Mononuclear cell (primary cell): ENCODE results near the gene CAPN7. TPM values are rescaled to one million over a fixed set of nuclear protein-coding genes. Genes with fewer than 3 reads are reported as not detected.

ENCODE experiments used
- H3K27me3 ChIP-seq: 2 replicates; pipeline ENCODE4 v1.6.0; 2011; ENCODE audit warnings: low read length, control low read depth; ENCODE audit not compliant: insufficient read depth
- H3K4me1 ChIP-seq: 2 replicates; pipeline ENCODE4 v1.5.1; 2011; ENCODE audit warnings: mild to moderate bottlenecking, low read length, control low read depth; ENCODE audit not compliant: insufficient read depth
- H3K4me3 ChIP-seq: 2 replicates; pipeline ENCODE4 v1.5.1; 2011; ENCODE audit warnings: mild to moderate bottlenecking, low read length, moderate library complexity
- H3K9me3 ChIP-seq: 2 replicates; pipeline ENCODE4 v1.5.1; 2011; ENCODE audit warnings: low read depth, mild to moderate bottlenecking, control low read depth, low read length
- total RNA-seq: library from RNA; depleted of rRNA; stranded (reverse); fragments of >200 nt; gene quantifications from one replicate; pipeline ENCODE4 v1.2.3, GENCODE V29; 2012

The CAPN7 gene
- total RNA-seq, 1 donor, result 111 TPM

DNA sequence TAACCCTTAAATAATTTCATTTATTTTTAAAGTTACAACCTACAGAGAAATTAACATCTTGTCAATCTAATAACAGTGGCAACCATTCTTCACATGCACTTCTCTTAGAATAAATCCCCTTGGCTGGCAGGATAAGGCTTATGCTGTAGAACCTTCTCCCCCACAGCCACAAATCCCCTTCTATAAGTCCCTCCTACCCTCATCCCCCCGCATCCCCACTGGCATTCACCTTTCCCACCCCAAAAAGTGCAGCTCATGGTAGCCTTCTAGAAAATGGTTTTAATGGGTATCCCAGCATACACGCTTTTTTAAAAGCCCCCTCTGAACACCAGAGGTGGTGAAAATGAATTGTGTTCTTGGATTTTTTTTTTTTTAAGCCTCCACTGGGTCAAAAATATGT is 49.2 kb downstream of the CAPN7 start:
- no peaks in the 10 kb centered on the region for H3K27me3 ChIP-seq
- no peaks in the 10 kb centered on the region for H3K4me1 ChIP-seq
- H3K9me3 ChIP-seq, result no peaks in the 10 kb centered on the region
- H3K4me3 ChIP-seq, result no peak overlapping the region

DNA sequence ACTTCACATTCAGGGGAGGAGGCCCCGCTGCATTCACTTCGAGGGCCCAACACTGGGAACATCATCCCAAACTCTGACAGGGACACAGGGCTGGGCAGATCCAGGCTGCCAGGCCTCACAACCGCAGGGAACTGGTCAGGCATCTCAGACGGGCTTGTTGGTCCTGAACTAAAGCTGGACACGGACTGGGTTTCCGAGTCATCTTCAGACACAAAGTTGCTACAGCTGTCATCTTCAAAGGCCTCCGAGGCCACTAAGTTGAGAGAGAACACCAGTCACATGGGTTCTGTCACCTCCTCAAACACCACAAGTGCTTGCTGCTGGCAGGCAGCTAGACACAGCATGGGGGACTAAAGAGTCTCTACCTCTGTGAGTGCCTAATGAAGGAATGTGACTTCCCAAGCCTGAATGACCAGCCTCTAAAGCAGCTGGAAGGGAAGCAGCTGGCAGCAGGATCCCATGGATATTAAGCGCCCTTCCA is 50.9 kb downstream of the CAPN7 start:
- H3K4me1 ChIP-seq, result no peaks in the 10 kb centered on the region
- no peak overlapping the region for H3K4me3 ChIP-seq
- no peaks in the 10 kb centered on the region for H3K9me3 ChIP-seq
- H3K27me3 ChIP-seq, result no peaks in the 10 kb centered on the region

DNA sequence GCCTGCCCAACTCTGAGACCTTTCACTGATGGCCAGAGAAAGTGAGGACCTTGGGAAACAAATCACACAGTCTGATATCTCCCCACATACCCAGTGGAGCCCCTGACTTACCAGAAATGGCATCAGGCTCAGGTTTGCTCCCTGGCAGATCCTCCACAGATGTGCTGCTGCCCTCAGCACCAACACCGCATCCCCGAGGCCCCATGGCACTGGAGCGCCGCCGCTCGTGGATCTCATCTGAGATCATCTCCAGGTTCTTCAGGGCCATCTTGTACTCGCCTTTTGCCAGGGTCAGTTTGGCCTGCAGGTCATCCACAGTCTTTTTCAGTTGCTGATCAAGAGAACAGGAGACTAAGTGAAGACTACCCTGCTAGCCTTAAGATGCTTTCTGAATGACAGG is 52.7 kb downstream of the CAPN7 start:
- Histone ChIP-seq H3K9me3 (no peaks in the 10 kb centered on the region), H3K4me3 (no peak overlapping the region), H3K27me3 (no peaks in the 10 kb centered on the region), H3K4me1 (no peaks in the 10 kb centered on the region)

DNA sequence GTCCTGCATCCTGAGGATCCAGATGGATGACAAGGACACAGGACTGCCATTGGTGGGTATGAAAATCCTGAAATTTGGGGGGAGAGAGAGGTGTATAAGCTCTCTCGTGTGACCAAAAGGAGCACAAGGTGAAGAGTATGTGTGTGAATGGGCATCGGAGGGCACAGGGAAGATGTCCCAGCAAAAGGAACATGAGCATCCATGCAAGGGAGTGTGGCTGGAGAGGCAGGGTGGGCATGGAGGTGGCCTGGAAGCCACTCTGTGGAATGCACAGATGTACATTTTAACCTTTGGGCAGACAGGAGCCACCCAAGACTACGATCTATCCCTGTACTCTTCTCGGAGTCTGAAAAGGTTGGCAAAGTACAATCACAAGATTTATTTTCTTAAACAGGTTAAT is 54.5 kb downstream of the CAPN7 start:
- Histone ChIP-seq H3K4me3 (no peak overlapping the region), H3K27me3 (no peaks in the 10 kb centered on the region), H3K4me1 (peaks cover 8% of the 10 kb centered on the region), H3K9me3 (no peaks in the 10 kb centered on the region)

DNA sequence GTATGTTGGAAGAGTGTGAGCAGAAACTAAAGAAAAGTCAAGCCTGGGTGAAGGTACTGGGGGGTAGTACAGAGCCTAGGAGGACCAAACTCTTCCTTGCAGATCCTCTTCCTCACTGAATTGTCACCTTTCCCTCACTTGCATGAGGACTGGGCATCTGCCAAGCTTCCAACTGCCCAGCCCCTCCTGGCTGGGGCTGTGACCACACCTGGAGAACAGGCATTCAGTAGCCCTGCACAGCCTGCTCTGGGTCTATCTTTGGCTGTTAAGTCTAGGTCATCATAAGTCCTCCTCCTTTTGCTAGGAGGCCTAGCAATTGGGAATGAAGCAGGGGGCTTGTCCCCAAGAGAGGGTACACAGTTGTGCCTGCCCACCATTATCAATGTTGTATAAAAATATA is 55.2 kb downstream of the CAPN7 start:
- no peaks in the 10 kb centered on the region for H3K27me3 ChIP-seq
- peaks cover 11% of the 10 kb centered on the region for H3K4me1 ChIP-seq
- H3K9me3 ChIP-seq, result no peaks in the 10 kb centered on the region
- no peak overlapping the region for H3K4me3 ChIP-seq

DNA sequence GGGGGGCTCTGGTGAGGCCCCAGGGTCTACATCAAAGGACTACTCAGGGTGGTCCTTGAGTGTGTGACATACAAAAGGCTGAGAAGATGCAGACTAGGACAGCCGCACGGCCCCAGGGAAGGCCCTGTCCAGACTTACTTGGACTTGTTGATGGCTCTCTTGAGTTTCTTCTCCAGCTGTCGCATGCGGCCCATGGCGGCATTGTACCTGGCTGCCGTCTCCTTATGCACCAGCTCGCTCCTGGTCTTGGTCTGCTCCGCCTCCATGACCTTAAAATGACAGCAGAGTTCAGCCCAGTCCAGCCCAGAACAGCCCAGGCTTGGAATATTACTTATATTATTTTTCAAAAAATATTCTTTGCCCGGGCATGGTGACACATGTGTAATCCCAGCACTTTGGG is 56.0 kb downstream of the CAPN7 start:
- no peaks in the 10 kb centered on the region for H3K9me3 ChIP-seq
- H3K4me1 ChIP-seq, result peaks cover 17% of the 10 kb centered on the region
- no peak overlapping the region for H3K4me3 ChIP-seq
- no peaks in the 10 kb centered on the region for H3K27me3 ChIP-seq

DNA sequence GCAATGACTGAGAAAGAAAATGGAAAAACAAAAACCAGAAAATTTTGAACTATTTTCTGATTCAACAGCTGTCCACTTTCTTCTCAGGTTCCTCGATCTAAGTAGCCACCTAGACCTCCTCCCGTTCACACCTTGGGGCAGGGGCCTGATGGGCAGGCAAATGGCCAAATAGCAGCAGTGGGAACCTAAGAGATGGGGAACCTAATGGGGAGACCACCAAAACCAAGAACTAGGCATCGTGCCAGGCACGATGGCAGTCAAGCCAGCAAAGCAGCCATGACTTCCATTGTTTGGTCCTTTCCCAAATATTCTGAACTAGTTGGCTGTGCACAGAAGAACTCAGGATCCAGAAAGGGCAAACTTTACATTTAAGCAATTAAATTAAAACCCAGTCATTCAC is 57.1 kb downstream of the CAPN7 start:
- H3K9me3 ChIP-seq, result no peaks in the 10 kb centered on the region
- H3K4me1 ChIP-seq, result peaks cover 28% of the 10 kb centered on the region
- no peak overlapping the region for H3K4me3 ChIP-seq
- no peaks in the 10 kb centered on the region for H3K27me3 ChIP-seq

DNA sequence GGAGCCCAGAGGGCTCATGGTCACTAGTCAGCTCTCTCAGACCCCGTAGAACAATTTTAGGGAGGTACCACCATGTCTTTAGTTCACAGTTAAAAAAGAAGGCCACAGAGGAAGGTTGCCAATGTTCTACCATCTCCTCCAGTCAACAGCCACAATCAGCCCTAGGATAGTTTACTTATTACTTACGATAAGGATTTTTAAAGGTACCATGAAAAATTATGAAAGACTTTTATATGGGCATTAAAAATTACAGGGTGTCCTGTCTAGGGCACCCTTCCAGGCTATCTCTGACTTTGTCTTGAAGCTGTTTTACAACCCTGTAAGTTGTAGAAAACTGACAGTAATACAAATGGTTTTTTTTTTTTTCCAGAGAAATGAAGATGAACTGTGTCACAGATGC is 57.9 kb downstream of the CAPN7 start:
- no peaks in the 10 kb centered on the region for H3K9me3 ChIP-seq
- no peaks in the 10 kb centered on the region for H3K27me3 ChIP-seq
- no peak overlapping the region for H3K4me3 ChIP-seq
- H3K4me1 ChIP-seq, result peaks cover 36% of the 10 kb centered on the region

DNA sequence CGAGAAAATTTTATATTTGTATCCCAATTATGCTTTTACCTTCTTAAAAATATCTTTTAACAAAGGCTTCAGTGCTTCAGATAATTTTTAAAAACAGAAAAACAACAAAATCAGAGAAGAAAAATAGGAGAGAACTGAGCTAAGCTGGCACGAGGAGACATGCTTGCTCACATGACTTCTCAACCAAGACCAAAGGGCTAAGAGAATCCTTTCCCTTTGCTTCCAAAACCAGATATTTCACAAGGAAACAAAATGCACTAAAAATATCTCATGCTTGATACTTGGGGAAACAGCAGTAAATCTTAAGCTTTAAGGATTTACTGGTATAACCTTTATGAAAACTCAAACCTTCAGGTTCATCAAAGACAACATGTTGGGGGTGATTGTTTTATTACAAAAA is 58.4 kb downstream of the CAPN7 start:
- no peaks in the 10 kb centered on the region for H3K9me3 ChIP-seq
- H3K27me3 ChIP-seq, result no peaks in the 10 kb centered on the region
- peaks cover 42% of the 10 kb centered on the region for H3K4me1 ChIP-seq
- no peak overlapping the region for H3K4me3 ChIP-seq

DNA sequence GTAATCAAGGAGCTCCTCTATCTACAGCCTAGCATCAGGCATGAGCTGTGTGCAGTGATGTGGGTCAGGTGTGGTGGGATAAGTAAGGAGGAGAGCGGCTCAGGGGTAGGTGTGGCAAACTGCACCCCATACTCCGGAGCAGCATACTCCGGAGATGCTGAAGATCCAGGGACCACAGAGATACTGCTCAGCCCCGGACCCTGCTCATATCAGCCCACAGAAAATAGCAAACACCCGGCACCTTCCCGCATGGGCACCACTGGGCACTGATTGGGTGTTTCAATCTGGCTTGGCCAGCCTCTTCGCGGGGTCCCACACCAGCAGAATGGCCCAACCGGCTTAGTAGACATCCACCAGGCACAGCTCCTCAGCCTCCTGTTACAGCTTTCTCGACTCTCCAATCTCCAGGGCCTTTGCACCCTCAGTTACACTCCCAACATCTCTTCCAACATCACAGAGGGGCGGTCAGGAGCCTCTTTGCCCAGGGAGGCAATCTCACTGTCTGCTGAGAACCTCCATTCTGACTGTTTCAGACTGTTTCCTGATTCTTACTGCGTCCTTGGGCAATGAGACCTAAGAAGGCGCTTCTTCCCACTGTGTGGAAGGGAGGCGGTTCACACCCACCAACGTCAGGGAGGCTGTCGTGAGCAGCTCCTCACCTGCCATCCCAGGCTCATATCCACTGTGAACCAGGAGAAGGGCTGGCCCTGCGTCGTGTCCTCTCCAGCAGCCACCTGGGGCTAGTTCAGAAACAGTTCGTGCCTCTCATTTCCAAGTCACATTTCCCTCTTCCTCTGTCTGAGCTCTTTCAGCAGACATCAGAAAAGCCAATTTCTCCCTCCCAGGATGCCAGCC is 59.8 kb downstream of the CAPN7 start:
- no peaks in the 10 kb centered on the region for H3K27me3 ChIP-seq
- H3K4me3 ChIP-seq, result no peak overlapping the region
- peaks cover 56% of the 10 kb centered on the region for H3K4me1 ChIP-seq
- no peaks in the 10 kb centered on the region for H3K9me3 ChIP-seq

DNA sequence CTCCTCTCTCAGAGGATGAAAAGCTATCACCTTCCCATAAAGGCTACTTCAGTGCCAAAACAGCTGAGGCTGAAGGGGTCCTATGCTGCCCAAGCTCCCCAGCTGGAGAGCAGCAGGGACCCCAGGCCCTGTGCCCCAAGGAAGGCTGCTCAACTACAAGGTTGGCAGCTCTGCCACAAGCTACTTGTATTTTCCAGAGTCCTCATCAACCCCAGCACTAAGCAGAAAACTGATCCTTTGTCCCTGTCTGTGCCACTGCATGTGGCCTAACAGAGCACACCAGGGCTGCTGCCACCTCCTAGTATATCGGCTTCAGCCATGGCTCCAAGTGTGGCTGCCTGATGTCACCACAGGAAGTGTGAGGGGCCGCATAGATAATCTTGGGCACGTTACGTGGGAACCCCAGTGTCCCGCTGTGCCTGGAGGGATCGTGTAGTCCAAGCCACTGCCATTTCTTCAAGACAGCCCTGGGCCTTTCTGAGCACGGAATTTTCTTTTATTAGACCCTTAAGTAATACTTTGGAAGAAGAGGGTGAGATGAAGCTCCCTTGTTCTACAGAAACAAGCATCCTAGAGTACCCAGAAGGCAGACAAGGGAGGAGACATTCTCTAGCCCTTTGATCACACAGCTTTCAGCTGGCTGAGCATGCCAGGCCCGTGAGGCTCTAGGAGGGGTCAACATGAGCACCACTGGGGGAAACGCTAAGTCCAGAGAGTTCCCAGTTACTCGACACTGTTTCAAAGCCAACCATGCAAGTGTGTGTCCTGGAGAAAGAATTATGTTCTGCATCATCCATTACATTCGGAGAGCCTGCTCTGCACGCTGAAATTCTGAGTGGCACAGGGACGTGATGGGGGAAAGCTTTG is 60.7 kb downstream of the CAPN7 start:
- Histone ChIP-seq H3K4me1 (peaks cover 64% of the 10 kb centered on the region), H3K4me3 (no peak overlapping the region), H3K9me3 (no peaks in the 10 kb centered on the region), H3K27me3 (no peaks in the 10 kb centered on the region)

DNA sequence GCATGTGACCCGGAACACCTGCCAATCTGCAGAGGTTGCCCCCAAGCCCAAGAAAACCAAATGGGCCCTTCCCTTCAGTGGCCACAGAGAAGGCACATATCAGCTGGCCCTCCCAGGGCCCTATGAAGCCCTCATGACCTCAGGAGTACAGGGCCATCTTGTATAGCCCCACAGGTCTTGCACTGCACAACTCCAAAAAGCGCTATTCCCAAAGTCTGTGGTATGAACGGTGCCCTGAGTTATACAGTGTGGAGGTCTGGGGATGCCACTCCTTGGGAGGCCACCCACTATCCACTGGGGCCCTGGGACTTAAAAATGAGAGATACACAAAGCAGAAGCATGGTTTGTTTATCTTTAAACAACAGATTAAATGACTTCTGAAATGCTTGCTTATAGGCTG is 61.5 kb downstream of the CAPN7 start:
- H3K4me3 ChIP-seq, result no peak overlapping the region
- H3K27me3 ChIP-seq, result no peaks in the 10 kb centered on the region
- peaks cover 72% of the 10 kb centered on the region for H3K4me1 ChIP-seq
- no peaks in the 10 kb centered on the region for H3K9me3 ChIP-seq

DNA sequence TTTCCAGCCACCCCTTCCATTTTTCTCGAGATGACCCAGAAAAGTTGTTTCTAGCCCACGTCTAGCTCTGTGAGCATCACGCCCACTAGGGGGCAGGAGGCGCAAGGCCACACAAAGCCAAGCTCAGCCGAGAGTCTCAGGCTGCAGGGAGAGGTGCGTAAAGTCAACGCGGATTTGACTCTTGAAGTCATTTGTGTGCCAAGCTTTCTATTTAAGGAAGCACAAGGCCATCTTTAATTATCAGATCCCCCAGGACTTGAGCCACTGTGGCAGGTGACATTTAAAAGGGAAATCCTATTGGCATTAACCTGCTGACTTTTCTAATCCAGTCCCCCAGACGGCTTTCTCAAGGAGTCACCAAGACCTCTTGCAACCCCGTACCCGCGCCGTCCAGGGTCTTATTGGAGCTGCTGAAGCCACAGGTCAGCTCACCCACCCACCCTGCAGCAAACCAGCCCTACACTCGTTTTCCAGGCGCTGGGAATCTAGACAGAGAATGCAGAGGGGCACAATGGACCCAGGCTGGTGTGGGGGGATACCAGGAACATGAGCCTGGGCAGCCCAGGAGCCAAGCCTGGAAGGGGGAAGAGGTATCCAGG is 62.1 kb downstream of the CAPN7 start:
- no peaks in the 10 kb centered on the region for H3K9me3 ChIP-seq
- no peaks in the 10 kb centered on the region for H3K27me3 ChIP-seq
- no peak overlapping the region for H3K4me3 ChIP-seq
- H3K4me1 ChIP-seq, result peaks cover 78% of the 10 kb centered on the region

DNA sequence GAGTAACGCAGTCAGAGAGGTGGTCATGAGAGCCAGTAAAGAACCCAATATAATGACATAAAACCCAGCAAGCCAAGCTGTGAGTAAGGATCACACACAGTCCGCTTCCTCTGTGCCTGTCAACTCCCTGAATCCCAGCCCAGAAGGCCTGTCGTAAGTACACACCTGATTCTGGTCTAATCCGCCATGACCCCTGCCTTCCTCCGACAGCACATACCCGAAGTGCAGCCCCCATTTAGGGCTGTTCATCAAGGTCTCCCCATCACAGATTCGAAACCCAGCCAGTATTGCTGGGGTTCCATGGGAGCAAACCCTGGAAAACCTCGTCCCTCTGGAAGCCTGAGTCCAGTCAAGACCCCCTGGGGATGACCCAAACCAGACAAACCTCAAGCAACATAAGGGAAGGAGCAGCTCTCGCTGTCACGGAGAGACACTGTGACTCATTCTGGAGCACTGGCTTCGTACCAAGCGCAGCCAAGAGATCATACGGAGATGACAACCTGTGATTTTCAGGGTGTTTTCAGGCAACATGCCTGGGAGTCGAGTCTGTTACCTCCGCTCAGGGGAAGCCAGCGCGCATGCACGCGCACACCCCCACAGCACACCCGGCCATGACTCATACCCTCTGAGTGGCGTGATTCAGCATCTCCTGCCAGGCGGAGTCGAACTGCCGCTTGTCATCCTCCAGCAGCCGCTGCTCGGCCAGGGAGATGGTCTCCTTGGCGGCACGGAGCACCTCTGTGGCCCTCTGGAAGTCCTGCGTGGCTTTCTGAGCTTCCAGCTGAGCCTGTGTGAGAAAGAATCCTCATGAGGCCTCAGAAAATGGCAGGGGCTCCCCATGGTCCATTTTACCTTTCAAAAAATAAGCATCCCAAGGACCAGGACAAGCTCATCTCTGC is 63.3 kb downstream of the CAPN7 start:
- Histone ChIP-seq H3K9me3 (no peaks in the 10 kb centered on the region), H3K27me3 (no peaks in the 10 kb centered on the region), H3K4me1 (peaks cover 90% of the 10 kb centered on the region), H3K4me3 (no peak overlapping the region)
